Progenitor cell of endocrine pancreas (in vitro differentiated cells): Measurements from ENCODE around the gene ERC1. TPM values are rescaled to one million over a fixed set of nuclear protein-coding genes. Genes with fewer than 3 reads are reported as not detected.
A peak's percentile ranks its signal among the peaks of the same experiment; 100 is the strongest.
"Not testable (repeated sequence)": the region's sequence is repeated elsewhere in the genome, so short reads cannot be mapped to it uniquely, and the experiment has no call there.

Experiments
- DNase-seq: peaks from one replicate; pipeline ENCODE4 v3.0.0; 2021; ENCODE audit warnings: low spot score; ENCODE audit not compliant: unreplicated experiment
- H3K27ac Mint-ChIP-seq: 2 replicates; pipeline ENCODE4 v1.8.0; 2021; ENCODE audit warnings: mild to moderate bottlenecking, moderate library complexity, mixed read lengths
- H3K27me3 Mint-ChIP-seq: 2 replicates; pipeline ENCODE4 v1.8.0; 2021; ENCODE audit warnings: mixed read lengths
- H3K36me3 Mint-ChIP-seq: 2 replicates; pipeline ENCODE4 v1.8.0; 2022; ENCODE audit warnings: mixed read lengths; ENCODE audit not compliant: insufficient read depth
- H3K4me1 Mint-ChIP-seq: 2 replicates; pipeline ENCODE4 v1.8.0; 2021; ENCODE audit warnings: low read depth, mixed read lengths
- H3K4me3 Mint-ChIP-seq: 2 replicates; pipeline ENCODE4 v1.8.0; 2021; ENCODE audit warnings: low read depth, mild to moderate bottlenecking, moderate library complexity, mixed read lengths
- H3K9me3 Mint-ChIP-seq: 2 replicates; pipeline ENCODE4 v1.8.0; 2021; ENCODE audit warnings: low read depth, mixed read lengths
- CTCF ChIP-seq: fragments of 200-600 bp; sonication (generic); IDR thresholded peaks from one replicate; pipeline ENCODE4 v1.5.0; 2021; ENCODE audit warnings: antibody characterized with exemption, mild to moderate bottlenecking; ENCODE audit not compliant: unreplicated experiment
- total RNA-seq: library from RNA; stranded (reverse); gene quantifications from 2 replicates; pipeline ENCODE4 v1.2.1, GENCODE V29; 2021

ERC1 gene
- total RNA-seq, 1 donor from 2014 or later, result 146 TPM

GRCh38 chr12:1050059-1050707, 59.2 kb downstream of the ERC1 start:
- Mint-ChIP-seq H3K4me1 (peaks cover 50% of the 10 kb centered on the region), H3K4me3 (peak overlapping the region; percentile 6), H3K27ac (peak overlapping the region; percentile 73), H3K27me3 (no peaks in the 10 kb centered on the region), H3K36me3 (peaks cover 7% of the 10 kb centered on the region), H3K9me3 (no peaks in the 10 kb centered on the region)
- TF ChIP-seq CTCF, result no peak
- DNase-seq, result no peak

- H3K4me1 Mint-ChIP-seq, result peaks cover 61% of the 10 kb centered on the region
- DNase-seq, H3K27me3 Mint-ChIP-seq, H3K4me3 Mint-ChIP-seq, H3K36me3 Mint-ChIP-seq, H3K9me3 Mint-ChIP-seq, H3K27ac Mint-ChIP-seq: not testable (repeated sequence)
Measured at GRCh38 chr12:1051672-1052071, 60.6 kb downstream of the ERC1 start.

GRCh38 chr12:1053690-1054089, 62.7 kb downstream of the ERC1 start:
- peak overlapping the region; percentile 91 for H3K27ac Mint-ChIP-seq
- H3K27me3 Mint-ChIP-seq, result no peaks in the 10 kb centered on the region
- TF ChIP-seq CTCF, result no peak
- peaks cover 59% of the 10 kb centered on the region for H3K4me1 Mint-ChIP-seq
- peaks cover 8% of the 10 kb centered on the region for H3K9me3 Mint-ChIP-seq
- peaks cover 16% of the 10 kb centered on the region for H3K36me3 Mint-ChIP-seq
- no peak for DNase-seq
- peak overlapping the region; percentile 22 for H3K4me3 Mint-ChIP-seq

- Mint-ChIP-seq H3K27me3 (no peaks in the 10 kb centered on the region), H3K4me3 (peak overlapping the region; percentile 22), H3K36me3 (peaks cover 20% of the 10 kb centered on the region), H3K9me3 (peaks cover 14% of the 10 kb centered on the region), H3K27ac (peak overlapping the region; percentile 91), H3K4me1 (peaks cover 53% of the 10 kb centered on the region)
- no peak for TF ChIP-seq CTCF
- no peak for DNase-seq
Measured at GRCh38 chr12:1054117-1054870, 63.3 kb downstream of the ERC1 start.

- H3K27me3 Mint-ChIP-seq, result no peaks in the 10 kb centered on the region
- DNase-seq, result no peak
- peak overlapping the region; percentile 79 for H3K27ac Mint-ChIP-seq
Measured at GRCh38 chr12:1056390-1056789, 65.4 kb downstream of the ERC1 start.

More at GRCh38 chr12:1056390-1056789, 65.4 kb downstream of the ERC1 start:
- Mint-ChIP-seq H3K4me1 (peaks cover 42% of the 10 kb centered on the region), H3K4me3 (no peak overlapping the region), H3K9me3 (peaks cover 26% of the 10 kb centered on the region), H3K36me3 (peaks cover 30% of the 10 kb centered on the region)
- TF ChIP-seq CTCF, result no peak
